Mucosa of stomach (tissue), 1 donor: Measurements from ENCODE around the gene IFFO2.

Experiments used
- H3K27me3 ChIP-seq: one replicate; pipeline ENCODE4 v1.7.0; 2013; ENCODE audit warnings: mild to moderate bottlenecking, low read length; ENCODE audit not compliant: control insufficient read depth, insufficient read depth
- H3K36me3 ChIP-seq: one replicate; pipeline ENCODE4 v1.7.0; 2013; ENCODE audit warnings: low read length; ENCODE audit not compliant: control insufficient read depth, insufficient read depth
- H3K4me1 ChIP-seq: one replicate; pipeline ENCODE4 v1.7.0; 2013; ENCODE audit warnings: mild to moderate bottlenecking, low read length; ENCODE audit not compliant: control insufficient read depth, insufficient read depth
- H3K4me3 ChIP-seq: one replicate; pipeline ENCODE4 v1.7.0; 2013; ENCODE audit warnings: low read length
- H3K9ac ChIP-seq: one replicate; pipeline ENCODE4 v1.7.0; 2013; ENCODE audit warnings: mild to moderate bottlenecking, low read length, moderate library complexity
- H3K9me3 ChIP-seq: one replicate; pipeline ENCODE4 v1.7.0; 2013; ENCODE audit warnings: mild to moderate bottlenecking, low read length, moderate library complexity; ENCODE audit not compliant: control insufficient read depth
- donor health status: Pancreatic carcinoma.

Gene IFFO2

GRCh38 chr1:18918417-18918816 lies 38.1 kb downstream of the IFFO2 start:
- Histone ChIP-seq H3K36me3 (no peaks in the 10 kb centered on the region), H3K27me3 (no peaks in the 10 kb centered on the region), H3K4me1 (peaks cover 17% of the 10 kb centered on the region), H3K4me3 (no peak overlapping the region), H3K9ac (no peak overlapping the region), H3K9me3 (no peaks in the 10 kb centered on the region)

- H3K9me3 ChIP-seq = no peaks in the 10 kb centered on the region
- H3K36me3 ChIP-seq = no peaks in the 10 kb centered on the region
- H3K27me3 ChIP-seq = no peaks in the 10 kb centered on the region
- peaks cover 18% of the 10 kb centered on the region for H3K4me1 ChIP-seq
- H3K4me3 ChIP-seq = no peak overlapping the region
- H3K9ac ChIP-seq = no peak overlapping the region
Observed at GRCh38 chr1:18917071-18917799, 39.2 kb downstream of the IFFO2 start.

GRCh38 chr1:18915341-18915740 lies 41.1 kb downstream of the IFFO2 start:
- Histone ChIP-seq H3K36me3 (no peaks in the 10 kb centered on the region), H3K9me3 (no peaks in the 10 kb centered on the region), H3K4me1 (peaks cover 11% of the 10 kb centered on the region), H3K9ac (no peak overlapping the region), H3K27me3 (no peaks in the 10 kb centered on the region), H3K4me3 (no peak overlapping the region)

DNA sequence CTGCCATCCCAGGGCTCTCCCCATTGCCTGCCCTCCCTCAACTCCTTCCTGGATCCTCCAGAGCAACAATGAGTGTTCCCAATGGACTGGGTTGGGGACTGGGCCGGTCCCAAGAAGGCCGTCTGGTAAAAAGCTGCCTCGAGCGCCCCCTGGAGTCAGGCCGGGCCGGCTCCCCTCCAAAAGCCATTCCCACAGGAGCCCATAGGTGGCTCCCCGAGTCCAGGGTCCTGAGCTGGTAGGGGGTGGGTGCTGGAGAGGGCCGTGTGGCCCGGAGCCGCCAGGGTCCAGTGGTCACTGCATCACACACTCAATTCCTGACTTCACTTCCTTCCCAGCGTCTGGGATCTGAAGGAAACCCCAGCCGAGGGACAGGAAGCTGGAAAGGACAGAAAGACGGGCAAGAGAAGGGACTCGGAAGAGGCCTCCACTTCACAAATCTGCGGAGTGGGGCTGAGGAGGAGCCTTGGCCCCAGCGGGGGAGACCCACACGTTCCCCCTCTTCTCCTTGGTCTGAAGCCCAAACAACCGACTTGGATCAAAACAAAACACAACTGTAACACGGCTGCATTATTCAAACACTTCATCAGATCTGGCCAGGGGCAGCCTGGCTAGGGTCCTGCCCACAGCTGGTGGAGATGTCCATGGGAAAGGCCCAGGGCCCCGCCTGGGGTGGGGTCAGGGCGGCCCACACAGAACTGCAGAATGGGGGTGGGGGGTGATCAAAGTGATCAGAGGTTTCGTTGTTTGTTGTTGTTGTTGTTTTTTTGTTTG lies 43.2 kb downstream of the IFFO2 start:
- Histone ChIP-seq H3K27me3 (no peaks in the 10 kb centered on the region), H3K4me3 (no peak overlapping the region), H3K9me3 (no peaks in the 10 kb centered on the region), H3K36me3 (no peaks in the 10 kb centered on the region), H3K4me1 (peaks cover 11% of the 10 kb centered on the region), H3K9ac (no peak overlapping the region)

DNA sequence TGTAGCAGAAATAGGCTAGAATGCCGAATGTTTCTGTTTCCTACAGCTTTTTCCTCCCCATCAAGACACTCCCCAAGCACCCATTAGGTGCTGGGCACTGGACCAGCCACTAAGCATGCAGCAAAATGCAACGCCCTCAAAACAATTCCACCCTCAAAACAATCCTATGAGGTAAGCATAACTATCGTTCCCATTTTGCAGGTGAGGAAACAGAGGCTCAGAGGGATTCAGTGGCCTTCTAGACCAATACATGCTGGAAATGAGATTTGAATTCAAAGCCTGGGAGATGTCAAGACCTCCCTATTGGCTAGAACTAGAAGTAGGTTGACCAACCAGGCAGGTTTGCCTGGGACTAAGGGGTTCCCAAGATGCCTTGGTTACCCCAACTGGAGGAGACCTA lies 43.9 kb downstream of the IFFO2 start:
- Histone ChIP-seq H3K27me3 (no peaks in the 10 kb centered on the region), H3K4me1 (peaks cover 11% of the 10 kb centered on the region), H3K4me3 (no peak overlapping the region), H3K9me3 (no peaks in the 10 kb centered on the region), H3K36me3 (no peaks in the 10 kb centered on the region), H3K9ac (no peak overlapping the region)

DNA sequence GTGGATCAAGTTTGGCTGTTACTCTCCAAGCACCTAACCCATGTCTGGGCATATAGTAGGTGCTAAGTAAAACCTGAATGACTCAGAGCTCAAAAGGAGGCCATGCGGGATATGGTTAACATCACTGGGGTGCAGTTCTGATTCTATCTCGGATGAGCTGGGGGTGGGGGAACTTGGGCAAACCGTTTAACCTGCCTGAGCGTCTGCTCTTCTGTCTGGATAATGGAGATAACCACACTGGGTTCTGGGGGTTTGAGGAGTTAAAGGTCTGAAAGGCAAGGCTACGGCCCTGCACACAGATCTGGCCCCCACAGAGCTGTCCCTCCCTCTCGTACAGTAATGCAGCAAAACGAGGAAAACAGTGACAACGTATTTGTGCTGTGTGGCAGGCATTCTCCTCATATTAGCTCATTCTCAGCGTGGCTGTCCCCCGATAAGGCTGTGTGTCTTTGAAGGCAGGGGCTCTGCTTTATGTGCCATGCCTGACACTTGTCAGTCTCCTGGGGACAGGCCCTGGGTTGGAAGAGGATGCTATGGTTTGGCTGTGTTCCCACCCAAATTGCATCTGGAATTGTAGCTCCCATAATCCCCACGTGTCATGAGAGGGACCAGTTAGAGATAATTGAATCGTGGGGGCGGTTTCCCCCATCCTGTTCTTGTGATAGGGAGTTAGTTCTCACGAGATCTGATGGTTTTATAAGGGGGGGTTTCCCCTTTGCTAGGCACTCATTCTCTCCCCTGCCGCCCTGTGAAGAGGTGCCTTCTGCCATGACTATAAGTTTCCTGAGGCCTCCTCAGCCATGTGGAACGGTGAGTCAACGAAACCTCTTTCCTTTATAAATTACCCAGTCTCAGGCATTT lies 47.3 kb downstream of the IFFO2 start:
- no peaks in the 10 kb centered on the region for H3K27me3 ChIP-seq
- no peaks in the 10 kb centered on the region for H3K36me3 ChIP-seq
- peaks cover 7% of the 10 kb centered on the region for H3K4me1 ChIP-seq
- H3K4me3 ChIP-seq = no peak overlapping the region
- H3K9me3 ChIP-seq = no peaks in the 10 kb centered on the region
- H3K9ac ChIP-seq = no peak overlapping the region

- no peak overlapping the region for H3K4me3 ChIP-seq
- H3K27me3 ChIP-seq = no peaks in the 10 kb centered on the region
- peaks cover 10% of the 10 kb centered on the region for H3K4me1 ChIP-seq
- no peaks in the 10 kb centered on the region for H3K36me3 ChIP-seq
- H3K9ac ChIP-seq = no peak overlapping the region
- no peaks in the 10 kb centered on the region for H3K9me3 ChIP-seq
Observed at GRCh38 chr1:18907917-18908845, 48.3 kb downstream of the IFFO2 start.

DNA sequence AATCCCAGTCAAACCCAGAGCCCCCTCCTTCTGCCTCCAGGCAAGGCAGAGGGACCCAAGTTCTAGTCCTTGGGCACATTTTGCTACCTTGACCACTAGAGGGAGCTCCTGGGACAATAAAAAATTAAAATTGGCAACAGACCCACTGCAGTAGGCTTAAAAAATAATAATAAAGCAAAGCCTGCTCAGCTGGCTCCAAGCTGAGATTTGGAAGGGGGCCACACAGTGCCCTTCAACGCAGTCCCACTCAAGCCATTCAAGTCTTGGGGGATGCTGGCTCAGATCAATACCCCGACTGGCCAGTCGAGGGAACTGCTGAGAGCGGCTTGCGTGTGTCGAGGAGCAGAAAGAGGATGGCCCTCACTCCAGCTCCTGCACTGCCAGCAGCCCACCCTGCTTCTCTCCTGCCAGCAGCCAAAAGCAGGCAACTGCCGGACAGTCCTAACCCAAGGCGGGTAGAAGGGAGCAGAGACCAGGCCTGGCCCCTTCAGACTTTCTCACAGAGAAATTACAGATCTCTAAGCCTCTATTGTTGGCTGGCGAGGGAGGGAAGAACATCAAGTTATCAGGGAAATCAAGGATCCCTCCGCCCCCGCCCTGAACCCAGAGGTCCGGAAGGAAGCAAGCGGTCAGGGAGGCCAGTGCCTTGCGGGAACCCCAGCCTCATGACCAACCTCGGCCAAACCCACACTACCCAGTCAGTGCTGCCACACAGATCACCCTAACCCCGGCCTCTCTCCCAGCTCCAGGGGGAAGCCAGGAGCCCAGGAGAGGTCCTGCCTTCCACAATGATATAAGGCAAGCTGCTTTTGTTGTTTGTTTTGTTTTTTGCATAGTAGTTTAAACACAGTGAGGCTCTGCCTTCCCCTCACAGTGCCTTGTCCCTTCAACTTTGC lies 49.2 kb downstream of the IFFO2 start:
- Histone ChIP-seq H3K9ac (no peak overlapping the region), H3K27me3 (no peaks in the 10 kb centered on the region), H3K9me3 (no peaks in the 10 kb centered on the region), H3K36me3 (no peaks in the 10 kb centered on the region), H3K4me1 (peaks cover 9% of the 10 kb centered on the region), H3K4me3 (no peak overlapping the region)

DNA sequence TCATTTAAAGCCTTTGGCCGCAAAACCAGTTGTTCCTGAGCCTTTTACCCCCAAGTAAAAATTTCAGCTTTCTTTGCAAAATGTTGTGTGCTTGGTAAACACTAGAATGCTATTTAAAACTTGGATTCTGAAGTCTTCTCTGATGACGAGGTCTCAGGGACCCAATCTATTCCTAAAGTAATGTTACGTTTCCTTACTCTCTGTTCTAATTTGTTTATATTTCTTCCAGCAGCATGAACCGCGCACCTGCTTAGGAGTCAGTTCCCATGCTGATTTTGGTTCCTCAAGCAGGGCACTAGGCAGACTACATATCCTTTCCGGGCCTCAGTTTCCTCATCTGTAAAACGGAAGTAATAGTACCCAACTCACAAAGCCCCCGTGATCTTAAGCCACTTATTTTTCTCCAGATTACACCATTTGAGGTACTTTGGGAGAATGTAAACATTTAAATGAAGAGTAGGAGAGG lies 53.2 kb downstream of the IFFO2 start:
- Histone ChIP-seq H3K9ac (peak overlapping the region; percentile 83), H3K4me3 (peak overlapping the region; percentile 60), H3K4me1 (peaks cover 16% of the 10 kb centered on the region), H3K9me3 (no peaks in the 10 kb centered on the region), H3K27me3 (no peaks in the 10 kb centered on the region), H3K36me3 (no peaks in the 10 kb centered on the region)

DNA sequence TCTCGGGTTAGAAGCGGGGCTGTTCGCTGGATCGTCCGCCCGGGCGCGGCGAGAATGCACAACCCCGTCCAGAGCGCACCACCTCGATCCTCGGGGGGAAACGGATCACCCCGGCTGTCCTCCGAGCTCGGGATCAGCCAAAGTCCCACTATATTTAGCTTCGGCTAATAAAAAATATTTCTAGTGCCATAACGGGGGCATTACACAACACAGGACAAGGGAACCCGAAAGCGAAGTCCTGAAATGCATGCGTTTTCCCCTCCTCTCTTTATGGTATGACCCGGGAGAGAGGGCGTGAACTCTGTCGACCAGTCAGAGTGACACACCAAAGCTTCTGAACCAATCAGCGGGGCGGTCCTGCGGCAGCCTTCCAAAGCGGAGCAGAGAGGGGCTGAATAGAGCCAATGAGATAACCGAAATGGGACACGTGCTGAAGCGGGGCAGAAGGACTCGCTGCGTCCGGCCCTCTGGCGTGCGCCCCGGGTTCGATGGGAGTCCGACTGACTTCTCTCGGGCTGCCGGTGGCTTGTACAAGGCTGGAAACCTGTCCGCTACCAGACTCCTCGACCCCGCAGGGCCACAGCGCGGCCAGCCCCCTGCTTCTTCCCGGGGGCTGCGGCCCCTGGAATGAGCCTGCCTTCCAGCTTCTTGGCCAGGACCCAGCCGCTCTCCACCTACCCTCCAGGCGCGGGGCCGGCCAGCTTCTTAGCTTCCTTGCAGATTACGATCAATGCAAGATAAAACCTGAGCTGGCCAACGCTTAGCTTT lies 53.8 kb downstream of the IFFO2 start, which contains the start of gene ALDH4A1:
Gene ALDH4A1, minus strand, starts transcription at position 33 of the 768 bp plus-strand sequence. Its CDS starts 32 bp downstream, at position 1.
- H3K27me3 ChIP-seq = no peaks in the 10 kb centered on the region
- H3K4me3 ChIP-seq = peak within 1 kb of the TSS; percentile 60
- H3K9ac ChIP-seq = peak within 1 kb of the TSS; percentile 83
- no peaks in the 10 kb centered on the region for H3K9me3 ChIP-seq
- no peaks in the 10 kb centered on the region for H3K36me3 ChIP-seq
- H3K4me1 ChIP-seq = peaks cover 16% of the 10 kb centered on the region
